ENCODE data around the gene ELOVL6. TPM values are rescaled to one million over a fixed set of nuclear protein-coding genes. Genes with fewer than 3 reads are reported as not detected.

The ELOVL6 gene
- total and polyA plus RNA-seq, 10 of the 15 experiments (the other 5 are each of a cell fraction or from before 2014, with no cell fraction given) = 3.9 to 33.5 (median 8.1) TPM

GRCh38 chr4:110059556-110060191 is 138.7 kb downstream of the ELOVL6 start (continued):
- no peak for TF ChIP-seq KAT2A (conservative IDR thresholded peaks at IDR 0.05; ENCODE audit: control insufficient read depth, low read depth, low read length)

DNA sequence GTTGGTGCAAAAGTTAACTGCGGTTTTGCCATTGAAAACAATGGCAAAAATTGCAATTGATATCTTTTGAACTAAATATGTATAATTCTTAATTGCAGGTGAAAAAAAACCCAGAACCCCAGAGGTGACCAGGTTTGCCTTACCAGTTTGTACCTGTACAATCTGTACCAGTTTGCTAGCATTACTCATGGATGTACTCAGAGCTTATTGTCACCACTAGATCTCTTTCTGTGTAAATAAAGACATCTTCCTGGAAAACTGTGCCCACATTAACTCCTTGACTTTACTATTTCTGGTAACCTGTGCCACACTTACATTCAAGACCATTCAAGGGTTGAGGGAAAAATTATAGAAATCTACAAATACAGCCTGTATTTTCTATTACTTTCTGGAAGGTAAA is 139.7 kb downstream of the ELOVL6 start:
- Histone ChIP-seq H2AFZ (ENCODE audit: control insufficient read depth, low read depth, low read length) (no peak overlapping the region), H3K4me1 (ENCODE audit: control insufficient read depth, insufficient read depth, low read length) (peaks cover 29% of the 10 kb centered on the region), H3K36me3 (ENCODE audit: control insufficient read depth in 2 of 2, insufficient read depth in 2 of 2, low read length in 1 of 2) (no peaks in the 10 kb centered on the region), H3K9me3 (replicated peaks; ENCODE audit: control insufficient read depth, insufficient read depth, low read length) (no peaks in the 10 kb centered on the region), H3K9ac (ENCODE audit: control insufficient read depth, insufficient read depth, low read length) (no peak overlapping the region), H3K27me3 (replicated peaks in 1 of 2; ENCODE audit: control insufficient read depth in 2 of 2, insufficient read depth in 2 of 2, low read length in 1 of 2) (no peaks in the 10 kb centered on the region), H3K4me3 (peak overlapping the region; percentile 17; the same call in 1 of the 2 replicates), H4K20me1 (ENCODE audit: control insufficient read depth, insufficient read depth) (no peaks in the 10 kb centered on the region), H3K79me2 (ENCODE audit: control insufficient read depth, insufficient read depth, low read length) (no peaks in the 10 kb centered on the region), H3K4me2 (ENCODE audit: control insufficient read depth, insufficient read depth) (peak overlapping the region; percentile 61; the same call in 1 of the 2 replicates), H3K27ac (ENCODE audit: control insufficient read depth, insufficient read depth) (peak overlapping the region; percentile 41; the same call in 1 of the 2 replicates)
- in situ Hi-C loops (cut with MboI) (no loop called here), intact Hi-C loops (cut with micrococcal nuclease; ENCODE audit: unreplicated experiment) (loop anchor here (5.0 kb wide), 2 partner anchors 49 to 229 kb away; no protein-coding TSS in a partner anchor)
- SMC1A ChIA-PET (ENCODE audit: uncharacterized antibody, unreplicated experiment) = interaction anchor here (0.9 to 2.9 kb wide), 10 partner anchors 9 to 140 kb away, joined by 3 to 25 read pairs (median 4); partner anchors contain the start of gene ELOVL6
- no TSS peak for BruUV-seq (replicated peaks)
- CTCF ChIA-PET = interaction anchor here (0.6 to 3.3 kb wide), 4 partner anchors 8 to 452 kb away, joined by 3 to 19 read pairs (median 6); no protein-coding TSS in a partner anchor
- DNase-seq (ENCODE audit: low read depth, low spot score) (no peak), FAIRE-seq (no peak), ATAC-seq (no peak)
- RAD21 ChIA-PET (ENCODE audit: unreplicated experiment) = interaction anchor here (0.8 to 1.7 kb wide), 7 partner anchors 9 to 138 kb away, joined by 3 to 9 read pairs (median 4); no protein-coding TSS in a partner anchor
- 79% methylated on average over 1 of the region's 1 CpG for WGBS (ENCODE audit: insufficient coverage, insufficient replicate concordance, low lambda C conversion rate, missing lambda C conversion rate)
- TF ChIP-seq FOXM1 (IDR thresholded peaks at IDR 0.05; ENCODE audit: low read depth, low read length) (no peak), ATF7 (IDR thresholded peaks at IDR 0.05; ENCODE audit: low read depth) (no peak), MEF2B (IDR thresholded peaks at IDR 0.05; ENCODE audit: partially characterized antibody, poor library complexity, severe bottlenecking) (no peak), IKZF2 (IDR thresholded peaks at IDR 0.05) (no peak), SRF (IDR thresholded peaks at IDR 0.05; ENCODE audit: low read depth in 2 of 2, low read length in 2 of 2) (no peak), ZSCAN29 (IDR thresholded peaks at IDR 0.05) (no peak)
- POLR2A ChIA-PET = interaction anchor here (0.7 to 1.2 kb wide), 4 partner anchors 10 to 138 kb away, joined by 3 to 5 read pairs (median 4); no protein-coding TSS in a partner anchor
